GM19395 (cell line): ENCODE data around the gene KANSL2.
"Not testable (repeated sequence)": the region's sequence is repeated elsewhere in the genome, so short reads cannot be mapped to it uniquely, and the experiment has no call there.

Experiments used
- ATAC-seq: cut with Tn5 transposase; IDR thresholded peaks from one replicate; pipeline ENCODE4 v1.9.1; 2021; ENCODE audit warnings: mild to moderate bottlenecking, moderate library complexity; ENCODE audit not compliant: unreplicated experiment

The KANSL2 gene

GRCh38 chr12:48683534-48683933 lies 1.5 kb upstream of the KANSL2 start:
- no peak for ATAC-seq

- no peak for ATAC-seq
Measured at GRCh38 chr12:48682927-48683326, 889 bp upstream of the KANSL2 start.

- not testable (repeated sequence) for ATAC-seq
Measured at GRCh38 chr12:48682533-48682905, 481 bp upstream of the KANSL2 start.

GRCh38 chr12:48681399-48681709 lies 684 bp downstream of the KANSL2 start:
- ATAC-seq, result no peak

- no peak for ATAC-seq
Measured at GRCh38 chr12:48680861-48681260, 1.2 kb downstream of the KANSL2 start.

GRCh38 chr12:48678551-48679185 lies 3.4 kb downstream of the KANSL2 start:
- ATAC-seq, result no peak

- no peak for ATAC-seq
Measured at GRCh38 chr12:48671231-48671856, 10.7 kb downstream of the KANSL2 start.

GRCh38 chr12:48668996-48669395 lies 13.0 kb downstream of the KANSL2 start:
- no peak for ATAC-seq

- no peak for ATAC-seq
Measured at GRCh38 chr12:48659863-48660262, 22.2 kb downstream of the KANSL2 start.

- no peak for ATAC-seq
Measured at GRCh38 chr12:48651681-48652080, 30.4 kb downstream of the KANSL2 start.

GRCh38 chr12:48645354-48645753 lies 36.7 kb downstream of the KANSL2 start:
- not testable (repeated sequence) for ATAC-seq

GRCh38 chr12:48643011-48643410 lies 39.0 kb downstream of the KANSL2 start:
- ATAC-seq, result no peak

- not testable (repeated sequence) for ATAC-seq
Measured at GRCh38 chr12:48641752-48642555, 40.1 kb downstream of the KANSL2 start.

GRCh38 chr12:48640854-48641253 lies 41.2 kb downstream of the KANSL2 start:
- no peak for ATAC-seq

GRCh38 chr12:48640428-48640827 lies 41.6 kb downstream of the KANSL2 start:
- ATAC-seq, result no peak

- no peak for ATAC-seq
Measured at GRCh38 chr12:48631071-48631470, 51.0 kb downstream of the KANSL2 start.

GRCh38 chr12:48630346-48630745 lies 51.7 kb downstream of the KANSL2 start:
- ATAC-seq, result no peak

GRCh38 chr12:48629541-48629940 lies 52.5 kb downstream of the KANSL2 start:
- ATAC-seq, result no peak

GRCh38 chr12:48627556-48627955 lies 54.5 kb downstream of the KANSL2 start:
- ATAC-seq, result no peak

- not testable (repeated sequence) for ATAC-seq
Measured at GRCh38 chr12:48622997-48623396, 59.0 kb downstream of the KANSL2 start.

- peak; percentile 87 for ATAC-seq
Measured at GRCh38 chr12:48618541-48618940, 63.5 kb downstream of the KANSL2 start.

- ATAC-seq, result no peak
Measured at GRCh38 chr12:48615681-48616080, 66.4 kb downstream of the KANSL2 start.
